IPS-18c (cell line): ENCODE measurements around the gene SMIM35.

Experiments
- H3K4me3 ChIP-seq: 2 replicates; pipeline ENCODE4 v1.7.0; 2013; ENCODE audit warnings: low read depth, mild to moderate bottlenecking, low read length, moderate library complexity; ENCODE audit not compliant: insufficient read depth
- H3K9me3 ChIP-seq: one replicate; pipeline ENCODE4 v1.6.1; 2013; ENCODE audit warnings: mild to moderate bottlenecking, low read length, moderate library complexity; ENCODE audit not compliant: control insufficient read depth, insufficient read depth

The SMIM35 gene

GRCh38 chr11:118086913-118087768 lies at the start of gene SMIM35:
Gene SMIM35 (minus strand): TSS chr11:118086963. CDS start chr11:118086757, 206 bp downstream.
- Histone ChIP-seq H3K9me3 (no peaks in the 10 kb centered on the region), H3K4me3 (no peak within 1 kb of the TSS)

DNA sequence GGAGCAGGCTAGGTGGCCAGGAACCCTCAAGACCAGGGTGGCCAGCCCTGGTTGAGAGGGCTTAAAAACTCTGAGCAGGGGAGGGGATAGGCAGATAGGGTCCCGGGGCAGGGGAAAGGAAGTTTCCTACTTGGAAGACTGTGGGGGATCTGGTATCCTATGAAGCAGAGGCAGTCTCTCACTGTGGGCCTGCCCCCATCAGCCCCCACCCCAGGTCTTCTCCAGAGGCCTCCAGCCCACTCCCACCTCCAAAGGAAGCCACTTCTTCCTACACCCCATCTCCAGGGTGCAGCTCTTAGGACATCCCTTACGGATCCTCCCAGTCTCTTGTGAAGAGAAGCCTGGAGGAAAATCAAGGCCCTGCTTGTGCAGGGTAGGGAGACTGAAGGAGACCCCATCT lies 49.6 kb upstream of the SMIM35 start:
- no peak overlapping the region for H3K4me3 ChIP-seq
- no peaks in the 10 kb centered on the region for H3K9me3 ChIP-seq

GRCh38 chr11:118135796-118136165 lies 49.0 kb upstream of the SMIM35 start:
- no peak overlapping the region for H3K4me3 ChIP-seq
- H3K9me3 ChIP-seq = no peaks in the 10 kb centered on the region

- Histone ChIP-seq H3K4me3 (no peak overlapping the region), H3K9me3 (no peaks in the 10 kb centered on the region)
Measured at GRCh38 chr11:118135051-118135795, 48.5 kb upstream of the SMIM35 start.

GRCh38 chr11:118133816-118134215 lies 47.1 kb upstream of the SMIM35 start:
- Histone ChIP-seq H3K4me3 (no peak overlapping the region), H3K9me3 (no peaks in the 10 kb centered on the region)

GRCh38 chr11:118132385-118133151 lies 45.8 kb upstream of the SMIM35 start:
- Histone ChIP-seq H3K4me3 (no peak overlapping the region), H3K9me3 (no peaks in the 10 kb centered on the region)

GRCh38 chr11:118129471-118130172 lies 42.9 kb upstream of the SMIM35 start:
- Histone ChIP-seq H3K4me3 (no peak overlapping the region), H3K9me3 (no peaks in the 10 kb centered on the region)

DNA sequence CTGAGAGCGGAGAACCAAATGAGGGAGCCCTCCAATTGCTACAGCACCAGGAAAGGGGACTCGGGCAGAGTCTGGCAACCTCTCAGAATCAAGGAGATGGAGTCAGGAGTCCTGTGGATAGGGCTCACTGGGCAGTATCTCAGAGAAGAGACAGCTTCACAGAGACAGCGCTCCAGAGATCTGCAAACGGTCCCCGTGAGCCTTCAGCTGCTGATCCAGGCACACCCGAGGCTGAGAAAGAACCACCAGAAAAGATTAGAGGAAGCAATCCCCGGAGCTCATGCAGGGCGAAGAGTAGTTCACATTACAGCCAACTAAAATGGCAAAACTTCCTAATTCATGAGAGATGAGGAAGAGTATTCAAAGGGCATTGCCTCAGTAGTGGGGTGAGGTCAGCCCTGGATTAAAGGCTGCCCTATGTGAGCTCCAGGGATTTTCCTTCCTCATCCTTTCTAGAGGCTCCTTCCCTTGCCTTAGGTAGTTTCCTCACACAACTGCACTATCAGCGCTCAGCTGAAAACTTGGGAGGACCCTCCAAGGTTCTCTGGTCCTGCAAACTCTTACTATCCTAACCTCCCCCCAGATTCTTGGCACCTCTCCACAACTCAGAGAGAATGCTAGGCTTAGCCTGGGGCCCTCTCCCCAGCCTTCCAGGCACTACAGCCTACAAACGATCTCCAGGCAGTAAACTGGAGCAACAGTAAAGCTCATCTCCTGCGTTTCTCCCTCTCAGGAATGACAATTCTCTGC lies 42.1 kb upstream of the SMIM35 start:
- Histone ChIP-seq H3K9me3 (no peaks in the 10 kb centered on the region), H3K4me3 (no peak overlapping the region)

- no peak overlapping the region for H3K4me3 ChIP-seq
Measured at GRCh38 chr11:118128310-118128709, 41.5 kb upstream of the SMIM35 start.

DNA sequence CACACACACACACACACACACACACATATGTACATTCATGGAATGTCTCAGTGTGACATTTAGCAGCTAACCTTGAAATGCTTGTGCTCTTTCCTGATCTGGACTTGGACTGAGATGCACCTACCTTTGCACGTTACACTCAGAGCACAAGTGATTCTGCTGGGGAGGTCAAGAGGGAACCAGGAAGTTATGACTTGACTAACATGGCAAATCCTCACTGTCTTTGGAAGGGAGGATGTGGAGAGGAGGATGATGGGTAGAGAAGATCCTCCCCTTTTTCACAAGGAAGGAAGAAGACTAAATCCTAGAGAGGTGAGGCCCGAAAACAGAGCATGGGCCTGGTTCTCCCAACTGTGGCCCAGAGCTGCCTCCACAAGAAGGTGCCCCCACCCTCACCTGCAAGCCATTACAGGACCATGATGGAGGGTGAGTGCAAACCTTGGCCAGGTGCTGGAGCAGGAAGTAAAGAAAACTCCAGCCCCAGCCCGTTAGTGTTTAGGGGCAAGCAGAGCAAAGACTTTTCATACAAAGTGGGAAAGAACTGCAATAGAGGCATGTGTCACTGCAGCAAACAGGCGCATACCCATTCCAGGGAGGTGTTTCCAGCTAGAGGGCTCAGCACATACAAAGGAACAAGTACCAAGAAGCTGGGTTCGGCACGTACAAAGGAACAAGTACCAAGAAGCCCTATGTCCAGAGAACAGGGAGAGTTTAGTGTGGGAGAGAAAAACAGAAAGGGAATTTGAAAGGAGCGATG lies 39.5 kb upstream of the SMIM35 start:
- Histone ChIP-seq H3K9me3 (no peaks in the 10 kb centered on the region), H3K4me3 (no peak overlapping the region)

More at GRCh38 chr11:118128310-118128709, 41.5 kb upstream of the SMIM35 start:
- no peaks in the 10 kb centered on the region for H3K9me3 ChIP-seq

DNA sequence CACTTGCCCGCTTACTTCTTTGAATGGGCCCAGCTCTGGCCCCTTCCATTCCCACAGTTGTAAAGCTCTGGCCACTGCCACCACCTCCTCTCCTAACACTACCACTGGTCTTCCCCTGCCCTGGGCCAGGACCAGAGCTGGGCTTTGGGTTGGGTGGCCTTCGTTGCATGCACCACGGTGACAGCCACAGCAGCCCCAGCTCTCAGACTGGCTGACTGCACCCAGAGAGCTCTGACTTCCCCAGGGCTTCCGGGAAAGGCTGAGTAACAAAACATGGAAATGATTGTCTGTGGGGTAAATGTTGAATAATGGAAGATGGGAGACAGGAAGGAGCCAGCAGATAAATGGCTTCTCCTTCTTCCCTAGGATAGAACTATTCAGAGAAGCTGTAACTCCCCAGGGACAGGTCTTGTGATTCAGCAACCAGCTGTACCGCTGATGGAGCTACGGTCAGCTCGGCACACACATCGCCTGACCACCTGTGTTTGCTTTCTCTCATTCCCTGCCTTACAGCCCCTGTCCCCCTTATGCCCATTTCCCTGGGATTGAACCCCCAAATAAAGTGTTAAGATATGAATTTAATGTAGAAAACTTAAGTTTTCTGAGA lies 38.3 kb upstream of the SMIM35 start:
- Histone ChIP-seq H3K9me3 (no peaks in the 10 kb centered on the region), H3K4me3 (no peak overlapping the region)

DNA sequence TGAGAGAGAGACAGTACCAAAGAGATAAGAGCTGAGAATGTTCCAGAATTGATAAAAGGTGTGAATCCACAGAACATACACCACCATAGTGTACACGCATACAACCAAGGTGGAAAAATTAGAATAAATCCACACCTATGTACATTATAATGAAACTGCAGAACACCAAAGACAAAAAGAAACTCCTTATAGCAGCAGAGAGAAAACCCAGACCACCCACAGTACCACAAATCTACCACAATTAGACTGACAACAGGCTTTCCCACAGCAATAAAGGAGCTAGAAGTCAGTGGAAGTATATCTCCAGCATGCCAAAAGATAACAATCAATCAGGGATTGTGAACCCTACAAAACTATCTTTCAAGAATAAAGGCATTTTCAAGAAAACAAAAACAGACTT lies 34.0 kb upstream of the SMIM35 start:
- Histone ChIP-seq H3K9me3 (no peaks in the 10 kb centered on the region), H3K4me3 (no peak overlapping the region)

- Histone ChIP-seq H3K4me3 (no peak overlapping the region), H3K9me3 (no peaks in the 10 kb centered on the region)
Measured at GRCh38 chr11:118117790-118118601, 31.2 kb upstream of the SMIM35 start.

GRCh38 chr11:118115048-118115447 lies 28.3 kb upstream of the SMIM35 start:
- no peak overlapping the region for H3K4me3 ChIP-seq
- H3K9me3 ChIP-seq = peaks cover 2% of the 10 kb centered on the region

DNA sequence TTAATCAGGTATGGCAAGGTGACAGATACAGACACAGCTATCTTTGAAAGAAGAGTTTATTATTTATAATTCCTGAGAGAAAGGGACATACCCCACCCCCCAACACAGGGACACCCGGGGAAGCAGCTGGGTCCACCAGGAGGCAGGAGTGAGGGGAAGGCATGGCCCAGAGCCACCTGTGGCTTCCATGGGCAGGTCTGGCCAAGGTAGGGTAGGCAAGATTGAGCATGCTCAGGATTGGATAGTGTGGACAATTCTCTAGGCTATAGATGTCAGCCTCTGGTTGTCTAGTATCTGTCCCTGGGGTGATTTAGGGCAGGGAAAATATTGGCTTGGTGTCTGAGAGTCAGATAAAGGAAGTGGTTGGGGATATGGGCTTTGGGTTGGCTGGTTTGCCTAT lies 27.5 kb upstream of the SMIM35 start:
- Histone ChIP-seq H3K4me3 (no peak overlapping the region; the same call in 1 of the 2 replicates), H3K9me3 (peaks cover 2% of the 10 kb centered on the region)
